DOHH2 (cell line): Measurements from ENCODE around the gene HOXA13.

ENCODE experiments used
- H3F3A ChIP-seq: fragments of 200-600 bp; sonication (generic), shearing (Covaris generic); 2 replicates; pipeline ENCODE4 v1.6.0; 2016; ENCODE audit warnings: antibody characterized with exemption, mild to moderate bottlenecking; ENCODE audit not compliant: control insufficient read depth, insufficient read depth
- H3K27ac ChIP-seq: fragments of 200-600 bp; sonication (generic); 2 replicates; pipeline ENCODE4 v1.5.1; 2014; ENCODE audit warnings: low read depth, mild to moderate bottlenecking, low read length, moderate library complexity
- H3K27me3 ChIP-seq: fragments of 200-600 bp; sonication (generic); 2 replicates; pipeline ENCODE4 v1.6.1; 2014; ENCODE audit warnings: mild to moderate bottlenecking, low read length, mixed read lengths; ENCODE audit not compliant: control insufficient read depth
- H3K36me3 ChIP-seq: fragments of 200-600 bp; sonication (generic); 2 replicates; pipeline ENCODE4 v1.6.1; 2014; ENCODE audit warnings: mild to moderate bottlenecking, low read length, moderate library complexity, mixed read lengths; ENCODE audit not compliant: control insufficient read depth
- H3K4me1 ChIP-seq: fragments of 200-600 bp; sonication (generic); 2 replicates; pipeline ENCODE4 v1.6.1; 2014; ENCODE audit warnings: mild to moderate bottlenecking, low read length, mixed read lengths; ENCODE audit not compliant: control insufficient read depth
- H3K4me2 ChIP-seq: fragments of 200-600 bp; sonication (generic); 2 replicates; pipeline ENCODE4 v1.6.0; 2014; ENCODE audit warnings: mild to moderate bottlenecking, low read length, moderate library complexity
- H3K4me3 ChIP-seq: fragments of 200-600 bp; sonication (generic); 2 replicates; pipeline ENCODE4 v1.5.1; 2014; ENCODE audit warnings: mild to moderate bottlenecking, low read length, mixed read lengths
- H3K79me2 ChIP-seq: fragments of 200-600 bp; sonication (generic); 2 replicates; pipeline ENCODE4 v1.6.1; 2014; ENCODE audit warnings: mild to moderate bottlenecking, low read length, mixed read lengths; ENCODE audit not compliant: control insufficient read depth
- H3K9me2 ChIP-seq: fragments of 200-600 bp; sonication (generic); replicated peaks from 2 replicates; pipeline ENCODE4 v1.6.1; 2014; ENCODE audit warnings: mild to moderate bottlenecking, low read length, mixed read lengths; ENCODE audit not compliant: control insufficient read depth
- H3K9me3 ChIP-seq: fragments of 200-600 bp; sonication (generic); 2 replicates; pipeline ENCODE4 v1.6.1; 2014; ENCODE audit warnings: antibody characterized with exemption, low read length, mixed read lengths; ENCODE audit not compliant: control insufficient read depth, insufficient read depth
- H4K20me1 ChIP-seq: fragments of 200-600 bp; sonication (generic); 2 replicates; pipeline ENCODE4 v1.6.0; 2014; ENCODE audit warnings: low read depth, mild to moderate bottlenecking, antibody characterized with exemption, low read length, moderate library complexity; ENCODE audit not compliant: control insufficient read depth, insufficient read depth
- EZH2phosphoT487 ChIP-seq: fragments of 200-600 bp; sonication (generic); IDR thresholded peaks from 2 replicates; pipeline ENCODE4 v1.6.1; 2017; ENCODE audit warnings: borderline replicate concordance, mild to moderate bottlenecking, antibody characterized with exemption, low read length, moderate library complexity, mixed read lengths
- TF ChIP-seq, protein P1 (sequence below): fragments of 200-600 bp; sonication (generic); IDR thresholded peaks from one replicate; pipeline ENCODE4 v1.5.1; 2014; ENCODE audit warnings: antibody characterized with exemption, mild to moderate bottlenecking, low read depth, low read length; ENCODE audit not compliant: poor library complexity, severe bottlenecking

The HOXA13 gene

DNA sequence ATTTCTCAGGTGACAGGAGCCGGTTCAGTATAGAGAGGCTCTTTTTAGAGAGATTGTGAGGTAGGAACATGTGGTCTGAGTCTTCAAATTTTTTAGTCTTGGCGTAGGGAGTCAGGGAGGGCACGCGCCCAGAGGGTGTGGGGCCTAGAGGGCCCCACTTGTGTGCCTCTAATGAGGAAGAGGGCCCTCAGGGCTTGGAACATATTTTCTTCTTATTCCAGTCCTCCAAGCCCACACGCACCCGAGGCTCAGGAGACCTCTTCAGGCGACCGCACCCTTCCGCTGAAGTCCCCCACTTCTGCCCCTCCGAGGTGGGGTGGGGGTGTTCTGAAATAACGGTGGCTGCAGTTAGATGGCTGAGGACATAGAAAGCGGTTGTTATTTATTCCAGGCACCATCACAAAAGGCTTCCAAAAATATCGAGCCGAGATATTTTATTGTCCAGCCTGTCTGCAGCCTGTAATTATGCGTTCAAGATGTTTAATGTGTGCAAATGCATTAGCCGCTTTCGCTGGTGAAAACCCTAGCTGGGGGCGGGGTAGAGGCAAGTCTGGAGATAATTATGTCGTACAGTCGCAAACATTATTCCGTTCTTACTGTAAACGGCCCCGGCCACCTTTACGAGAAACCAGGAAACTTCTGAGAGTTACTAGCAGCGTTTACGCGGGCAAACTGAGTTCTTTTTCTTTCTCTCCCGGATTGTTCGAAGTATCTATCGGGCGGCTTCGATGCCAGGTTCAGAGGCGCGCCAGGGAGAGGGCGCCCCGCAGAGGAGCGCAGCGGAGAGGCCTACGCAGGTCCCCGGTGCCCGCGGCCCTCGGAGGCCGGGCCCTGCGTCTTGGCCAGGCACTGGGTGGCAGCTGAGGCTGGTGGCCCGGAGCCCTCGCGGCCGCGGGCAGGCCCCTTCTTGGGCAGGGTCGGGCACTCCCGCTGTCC lies 12.9 kb upstream of the HOXA13 start:
- H3K9me2 ChIP-seq, result no peaks in the 10 kb centered on the region
- H4K20me1 ChIP-seq, result peaks cover 5% of the 10 kb centered on the region; the same call in 1 of the 2 replicates
- H3K36me3 ChIP-seq, result no peaks in the 10 kb centered on the region
- H3K4me3 ChIP-seq, result no peak overlapping the region
- H3K27me3 ChIP-seq, result peaks cover 67% of the 10 kb centered on the region
- no peak for TF ChIP-seq EZH2phosphoT487
- TF ChIP-seq, protein P1, sequence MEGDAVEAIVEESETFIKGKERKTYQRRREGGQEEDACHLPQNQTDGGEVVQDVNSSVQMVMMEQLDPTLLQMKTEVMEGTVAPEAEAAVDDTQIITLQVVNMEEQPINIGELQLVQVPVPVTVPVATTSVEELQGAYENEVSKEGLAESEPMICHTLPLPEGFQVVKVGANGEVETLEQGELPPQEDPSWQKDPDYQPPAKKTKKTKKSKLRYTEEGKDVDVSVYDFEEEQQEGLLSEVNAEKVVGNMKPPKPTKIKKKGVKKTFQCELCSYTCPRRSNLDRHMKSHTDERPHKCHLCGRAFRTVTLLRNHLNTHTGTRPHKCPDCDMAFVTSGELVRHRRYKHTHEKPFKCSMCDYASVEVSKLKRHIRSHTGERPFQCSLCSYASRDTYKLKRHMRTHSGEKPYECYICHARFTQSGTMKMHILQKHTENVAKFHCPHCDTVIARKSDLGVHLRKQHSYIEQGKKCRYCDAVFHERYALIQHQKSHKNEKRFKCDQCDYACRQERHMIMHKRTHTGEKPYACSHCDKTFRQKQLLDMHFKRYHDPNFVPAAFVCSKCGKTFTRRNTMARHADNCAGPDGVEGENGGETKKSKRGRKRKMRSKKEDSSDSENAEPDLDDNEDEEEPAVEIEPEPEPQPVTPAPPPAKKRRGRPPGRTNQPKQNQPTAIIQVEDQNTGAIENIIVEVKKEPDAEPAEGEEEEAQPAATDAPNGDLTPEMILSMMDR, result no peak
- H3K9me3 ChIP-seq, result no peaks in the 10 kb centered on the region
- peaks cover 5% of the 10 kb centered on the region for H3K4me1 ChIP-seq
- H3K27ac ChIP-seq, result no peak overlapping the region
- H3K4me2 ChIP-seq, result no peak overlapping the region
- H3K79me2 ChIP-seq, result no peaks in the 10 kb centered on the region
- no peaks in the 10 kb centered on the region for H3F3A ChIP-seq

DNA sequence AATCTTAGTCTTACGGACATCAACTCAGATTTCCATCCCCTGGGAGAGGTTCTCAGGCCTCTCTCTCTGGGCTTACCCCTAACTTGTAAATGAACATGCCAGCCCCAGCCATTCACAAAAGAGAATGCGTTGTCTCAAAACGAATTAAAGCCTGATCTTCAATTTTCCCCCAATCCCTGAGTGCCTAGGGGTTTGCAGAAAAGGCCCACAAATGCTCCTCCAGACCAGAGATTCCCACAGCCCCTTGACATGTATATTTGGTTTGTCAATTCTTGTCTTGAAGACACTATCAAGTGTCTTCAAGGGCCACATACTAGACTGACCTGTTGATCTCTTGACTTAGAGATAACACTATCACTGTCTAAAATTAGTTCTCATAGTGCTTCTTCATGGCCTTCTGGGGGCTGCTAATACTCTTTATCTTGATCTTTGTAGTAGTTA lies 11.9 kb upstream of the HOXA13 start:
- Histone ChIP-seq H3K4me2 (no peak overlapping the region), H3K4me3 (no peak overlapping the region), H3F3A (no peaks in the 10 kb centered on the region), H3K9me2 (no peaks in the 10 kb centered on the region), H3K36me3 (no peaks in the 10 kb centered on the region), H3K27me3 (peaks cover 69% of the 10 kb centered on the region), H3K79me2 (no peaks in the 10 kb centered on the region), H3K4me1 (peaks cover 5% of the 10 kb centered on the region), H4K20me1 (peaks cover 5% of the 10 kb centered on the region; the same call in 1 of the 2 replicates), H3K27ac (no peak overlapping the region), H3K9me3 (no peaks in the 10 kb centered on the region)
- TF ChIP-seq EZH2phosphoT487, result no peak; the same call in 1 of the 2 replicates
- TF ChIP-seq, protein P1, result no peak

DNA sequence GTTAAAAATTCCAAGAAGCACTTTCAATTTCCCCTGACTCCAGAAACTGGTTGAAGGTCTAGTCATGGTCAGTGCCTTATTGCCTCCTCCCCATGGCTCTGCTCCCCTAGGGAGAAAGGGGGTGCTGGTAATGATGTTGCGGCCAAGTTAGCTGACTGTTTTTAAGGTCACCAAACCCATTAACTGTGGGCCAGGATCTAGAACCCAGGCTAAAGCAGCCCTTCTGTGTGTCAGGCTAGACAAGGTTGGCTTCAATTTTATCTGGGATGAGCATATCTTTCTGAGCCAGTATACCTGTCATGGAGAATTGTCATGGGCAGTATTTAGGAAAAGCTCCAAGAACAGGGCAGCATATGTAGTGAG lies 11.2 kb upstream of the HOXA13 start:
- Histone ChIP-seq H3K36me3 (no peaks in the 10 kb centered on the region), H3K79me2 (no peaks in the 10 kb centered on the region), H3K27ac (no peak overlapping the region), H3K4me3 (no peak overlapping the region), H3F3A (no peaks in the 10 kb centered on the region), H4K20me1 (peaks cover 5% of the 10 kb centered on the region; the same call in 1 of the 2 replicates), H3K9me2 (no peaks in the 10 kb centered on the region), H3K4me2 (no peak overlapping the region), H3K27me3 (peaks cover 69% of the 10 kb centered on the region), H3K4me1 (peaks cover 5% of the 10 kb centered on the region), H3K9me3 (no peaks in the 10 kb centered on the region)
- no peak for TF ChIP-seq EZH2phosphoT487
- TF ChIP-seq, protein P1, result no peak
